Measurements from ENCODE around the gene POMT2.

- peak; percentile 41 to 71 (median 58) for TF ChIP-seq CTCF (IDR thresholded peaks at IDR 0.05)
- no peak for TF ChIP-seq POLR2A (IDR thresholded peaks at IDR 0.05)
Observed at GRCh38 chr14:77301103-77301502, 19.6 kb downstream of the POMT2 start.

Measured in heart left ventricle (tissue), 13 donors.